ENCODE results near the gene AJM1.
"Not testable (repeated sequence)": the region's sequence is repeated elsewhere in the genome, so short reads cannot be mapped to it uniquely, and the experiment has no call there.

AJM1 gene

DNA sequence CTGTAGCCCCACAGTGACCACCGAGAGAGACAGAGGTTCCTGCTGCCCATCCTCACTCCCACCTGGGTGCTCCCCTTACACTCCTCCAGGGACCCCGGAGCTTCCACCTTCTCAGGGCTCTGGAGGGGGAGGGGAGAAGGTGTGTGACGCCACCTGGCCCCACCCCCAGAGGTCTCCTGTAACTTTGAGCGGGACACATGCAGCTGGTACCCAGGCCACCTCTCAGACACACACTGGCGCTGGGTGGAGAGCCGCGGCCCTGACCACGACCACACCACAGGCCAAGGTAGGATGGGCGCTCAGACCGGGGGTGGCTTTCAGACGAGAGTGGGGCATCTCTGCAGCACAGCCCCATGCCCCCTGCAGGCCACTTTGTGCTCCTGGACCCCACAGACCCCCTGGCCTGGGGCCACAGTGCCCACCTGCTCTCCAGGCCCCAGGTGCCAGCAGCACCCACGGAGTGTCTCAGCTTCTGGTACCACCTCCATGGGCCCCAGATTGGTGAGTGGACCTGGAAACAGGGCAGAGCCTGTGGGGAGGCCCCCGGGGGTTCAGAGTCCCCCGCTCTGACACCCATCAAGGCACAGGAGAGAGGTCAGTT is 14.4 kb downstream of the AJM1 start:
- peak; percentile 4 for DNase-seq

DNA sequence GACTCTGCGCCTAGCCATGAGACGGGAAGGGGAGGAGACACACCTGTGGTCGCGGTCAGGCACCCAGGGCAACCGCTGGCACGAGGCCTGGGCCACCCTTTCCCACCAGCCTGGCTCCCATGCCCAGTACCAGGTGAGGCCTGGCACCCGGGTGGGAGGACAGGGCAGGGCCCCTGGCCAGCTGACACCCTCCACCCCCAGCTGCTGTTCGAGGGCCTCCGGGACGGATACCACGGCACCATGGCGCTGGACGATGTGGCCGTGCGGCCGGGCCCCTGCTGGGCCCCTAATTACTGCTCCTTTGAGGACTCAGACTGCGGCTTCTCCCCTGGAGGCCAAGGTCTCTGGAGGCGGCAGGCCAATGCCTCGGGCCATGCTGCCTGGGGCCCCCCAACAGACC is 14.9 kb downstream of the AJM1 start:
- DNase-seq = peak; percentile 3

DNA sequence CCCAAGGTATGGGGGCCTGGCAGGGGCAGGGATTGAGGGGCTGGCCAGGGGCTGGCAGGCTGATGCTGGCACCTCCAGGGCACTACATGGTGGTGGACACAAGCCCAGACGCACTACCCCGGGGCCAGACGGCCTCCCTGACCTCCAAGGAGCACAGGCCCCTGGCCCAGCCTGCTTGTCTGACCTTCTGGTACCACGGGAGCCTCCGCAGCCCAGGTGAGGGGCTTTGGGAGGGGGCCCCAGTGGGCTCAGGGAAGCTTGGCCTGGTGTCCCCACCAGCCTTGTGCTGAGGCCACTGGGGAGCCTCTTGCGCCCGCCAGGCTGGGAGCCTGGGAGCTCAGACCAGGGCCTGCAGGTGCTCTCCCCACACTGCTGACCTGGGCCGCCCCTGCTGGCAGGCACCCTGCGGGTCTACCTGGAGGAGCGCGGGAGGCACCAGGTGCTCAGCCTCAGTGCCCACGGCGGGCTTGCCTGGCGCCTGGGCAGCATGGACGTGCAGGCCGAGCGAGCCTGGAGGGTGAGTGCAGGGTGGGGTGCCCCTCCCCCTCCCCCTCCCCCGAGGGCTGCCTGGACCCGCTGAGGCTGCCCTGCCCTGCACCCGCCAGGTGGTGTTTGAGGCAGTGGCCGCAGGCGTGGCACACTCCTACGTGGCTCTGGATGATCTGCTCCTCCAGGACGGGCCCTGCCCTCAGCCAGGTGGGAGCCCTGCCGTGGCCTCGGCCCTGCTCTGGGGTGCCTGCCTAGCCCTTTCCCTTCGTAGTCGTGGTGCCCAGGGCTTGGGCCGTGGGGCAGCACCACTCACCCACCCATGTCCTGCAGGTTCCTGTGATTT is 15.5 kb downstream of the AJM1 start:
- DNase-seq = peak; percentile 20

DNA sequence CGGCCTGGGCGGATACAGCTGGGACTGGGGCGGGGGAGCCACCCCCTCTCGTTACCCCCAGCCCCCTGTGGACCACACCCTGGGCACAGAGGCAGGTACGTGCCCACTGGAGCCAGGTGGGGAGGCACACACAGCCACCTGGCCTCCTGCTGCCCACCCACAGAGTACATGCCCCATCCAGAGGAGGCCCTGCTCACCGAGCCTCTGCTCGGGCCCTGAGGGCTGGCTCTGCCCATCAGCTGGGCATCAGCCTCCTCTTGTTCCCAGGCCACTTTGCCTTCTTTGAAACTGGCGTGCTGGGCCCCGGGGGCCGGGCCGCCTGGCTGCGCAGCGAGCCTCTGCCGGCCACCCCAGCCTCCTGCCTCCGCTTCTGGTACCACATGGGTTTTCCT is 16.2 kb downstream of the AJM1 start:
- no peak for DNase-seq

DNA sequence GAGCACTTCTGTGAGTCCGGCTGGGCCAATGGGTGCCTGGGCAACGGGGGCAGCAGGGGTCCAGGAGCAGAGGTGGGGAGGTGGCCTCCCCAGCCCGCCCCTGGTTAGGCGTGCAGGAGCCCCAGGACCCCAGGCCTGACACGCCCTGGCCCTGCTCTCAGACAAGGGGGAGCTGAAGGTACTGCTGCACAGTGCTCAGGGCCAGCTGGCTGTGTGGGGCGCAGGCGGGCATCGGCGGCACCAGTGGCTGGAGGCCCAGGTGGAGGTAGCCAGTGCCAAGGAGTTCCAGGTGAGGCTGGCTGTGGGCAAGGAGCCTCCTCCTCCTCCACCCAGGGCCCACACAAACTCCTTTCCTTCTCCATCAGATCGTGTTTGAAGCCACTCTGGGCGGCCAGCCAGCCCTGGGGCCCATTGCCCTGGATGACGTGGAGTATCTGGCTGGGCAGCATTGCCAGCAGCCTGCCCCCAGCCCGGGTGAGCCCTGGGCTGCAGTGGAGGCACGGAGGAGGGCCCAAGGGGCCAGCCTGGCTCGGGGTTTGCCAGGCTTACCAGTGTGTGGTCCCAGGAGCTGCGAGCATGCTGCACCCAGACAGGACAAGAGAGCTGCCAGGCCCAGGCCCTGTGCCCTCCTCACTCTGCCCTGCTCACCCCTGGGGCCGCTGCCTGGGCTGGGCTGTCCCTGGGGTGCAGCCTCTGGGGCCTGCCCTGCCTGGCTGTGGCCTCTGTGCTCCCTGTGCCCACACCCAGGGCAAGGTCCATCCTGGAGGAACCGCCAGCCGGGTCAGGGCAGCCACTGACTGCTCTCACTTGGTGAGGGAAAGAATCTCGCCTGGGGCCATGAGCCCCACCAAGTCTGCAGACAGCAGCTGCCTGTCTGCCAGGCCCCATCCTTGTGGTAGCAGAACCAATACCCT is 16.8 kb downstream of the AJM1 start:
- DNase-seq = peak; percentile 9

DNA sequence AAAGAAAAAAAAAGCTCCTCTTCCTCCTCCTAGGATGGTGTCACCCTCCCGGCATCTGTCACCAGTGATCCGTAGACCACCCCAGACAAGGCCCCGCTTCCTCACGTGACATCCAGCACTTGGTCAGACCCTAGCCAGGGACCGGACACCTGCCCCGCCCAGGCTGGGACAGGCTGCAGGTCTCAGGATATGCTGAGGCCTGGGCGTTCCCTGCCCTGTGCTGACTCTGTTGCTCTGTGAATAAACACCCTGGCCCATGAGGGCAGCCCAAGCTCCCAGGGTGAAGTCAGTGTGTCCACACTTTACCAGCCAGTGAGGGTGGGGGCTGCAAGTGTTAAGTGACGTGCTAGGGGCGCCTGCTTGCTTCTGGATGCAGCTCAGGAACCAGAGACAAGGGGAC is 18.3 kb downstream of the AJM1 start:
- DNase-seq = no peak

DNA sequence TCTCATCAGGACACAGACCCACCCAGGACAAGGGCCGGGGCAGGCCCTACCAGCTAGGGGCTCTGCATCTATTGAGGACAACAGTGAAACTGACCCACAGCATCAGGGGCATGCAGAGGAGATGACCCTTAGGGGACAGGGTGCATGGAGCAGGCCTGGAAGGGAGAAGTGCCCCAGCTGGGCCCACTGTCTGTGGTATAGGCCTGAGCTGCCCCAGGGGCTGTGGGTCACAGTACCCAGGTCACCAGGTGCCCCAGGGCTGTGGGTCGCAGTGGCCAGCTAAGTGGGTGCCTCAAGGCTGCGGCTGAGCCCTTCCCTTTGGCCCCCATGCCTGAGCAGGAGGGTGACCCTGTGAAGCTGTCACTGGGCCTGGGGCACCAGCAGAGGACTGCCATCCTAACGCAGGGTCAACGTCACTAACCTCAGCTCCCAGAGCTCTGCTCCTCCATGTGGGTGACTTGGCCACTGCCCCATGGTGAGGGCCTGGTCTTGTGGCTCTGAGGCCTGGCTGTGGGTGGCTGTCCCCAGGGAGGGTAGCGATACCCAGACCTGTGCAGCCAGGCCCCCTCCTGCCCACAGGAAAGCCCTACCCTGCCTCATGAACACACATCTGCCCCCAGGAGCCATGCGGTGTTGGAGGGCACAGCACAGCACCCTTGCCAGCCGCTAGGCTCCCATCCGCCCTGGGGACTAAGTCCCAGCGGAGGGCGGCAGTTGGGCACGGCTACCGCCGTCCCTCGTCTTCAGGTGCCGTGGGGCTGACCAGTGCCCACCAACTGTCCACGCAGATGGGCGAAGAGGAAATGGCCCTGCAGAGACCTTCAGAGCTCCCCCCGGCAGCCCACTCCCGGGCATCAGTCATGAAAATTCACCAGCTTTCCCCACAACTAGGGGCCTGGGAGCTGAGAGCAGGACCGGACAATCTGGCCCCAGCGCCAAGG is 18.9 kb downstream of the AJM1 start:
- DNase-seq = peak; percentile 5

DNA sequence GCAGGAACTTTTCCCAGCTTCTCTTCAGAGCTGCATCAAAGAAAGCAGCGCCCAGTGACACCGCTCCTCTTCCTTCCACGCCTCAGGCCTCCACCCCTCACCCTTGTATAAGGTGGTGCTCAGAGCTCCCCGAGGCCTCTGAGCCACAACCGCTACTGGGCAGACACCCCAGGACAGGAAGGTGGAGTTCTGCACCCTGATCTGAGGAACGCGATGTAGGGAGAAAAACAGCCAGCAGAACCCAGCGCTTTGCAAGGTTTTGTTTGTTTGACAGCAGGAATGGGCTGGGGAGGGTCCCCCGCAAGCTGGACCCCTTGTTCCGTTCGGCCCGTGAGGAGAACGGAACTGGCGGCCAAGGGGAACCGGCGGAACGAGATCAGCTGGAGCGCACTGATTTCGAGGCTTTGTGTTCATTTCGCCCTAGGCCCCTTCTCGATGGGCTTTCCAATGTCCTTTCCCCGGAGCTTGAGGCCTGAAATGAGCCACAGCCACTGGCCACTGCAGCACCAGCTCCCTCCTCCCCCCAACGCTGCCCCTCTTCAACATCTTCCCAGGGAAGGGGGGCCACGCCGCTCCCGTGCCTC is 19.7 kb downstream of the AJM1 start:
- no peak for DNase-seq

DNA sequence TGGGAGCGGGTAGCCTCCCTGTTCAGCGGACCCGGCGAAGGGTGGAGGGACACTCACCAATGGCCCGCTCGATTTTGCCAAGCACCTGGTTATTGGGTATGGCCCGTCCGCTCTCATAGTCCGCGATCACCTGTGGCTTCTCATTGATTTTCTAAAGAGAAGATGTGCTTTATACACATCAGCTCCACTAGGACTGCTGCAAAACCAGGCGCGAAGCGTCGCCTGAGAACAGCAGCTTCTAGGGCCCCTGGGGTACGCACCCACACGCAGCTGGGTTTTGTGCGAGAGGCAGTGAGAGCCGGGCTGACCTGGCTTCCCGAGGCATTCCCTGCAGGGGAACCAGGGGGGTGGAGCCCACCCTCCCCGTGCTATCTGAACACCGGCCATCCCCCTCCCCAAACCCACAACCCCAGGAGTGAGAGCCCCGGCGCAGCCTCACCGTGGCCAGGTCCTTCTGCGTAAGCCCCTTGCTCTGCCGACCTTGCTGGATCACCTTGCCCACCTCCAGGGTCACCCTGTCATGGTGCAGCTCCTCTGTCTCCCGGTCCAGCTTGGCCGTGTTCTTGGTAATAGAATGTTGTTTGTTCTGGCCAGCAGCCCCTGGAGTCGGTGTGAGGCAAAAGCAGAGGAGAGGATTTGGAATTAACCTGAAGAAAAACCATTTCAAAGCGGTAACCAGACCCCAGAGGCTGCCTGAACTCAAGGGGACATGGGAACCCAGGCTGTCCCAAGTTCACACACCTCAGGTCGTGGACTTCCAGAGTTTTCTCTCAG is 20.8 kb downstream of the AJM1 start:
- DNase-seq = no peak

DNA sequence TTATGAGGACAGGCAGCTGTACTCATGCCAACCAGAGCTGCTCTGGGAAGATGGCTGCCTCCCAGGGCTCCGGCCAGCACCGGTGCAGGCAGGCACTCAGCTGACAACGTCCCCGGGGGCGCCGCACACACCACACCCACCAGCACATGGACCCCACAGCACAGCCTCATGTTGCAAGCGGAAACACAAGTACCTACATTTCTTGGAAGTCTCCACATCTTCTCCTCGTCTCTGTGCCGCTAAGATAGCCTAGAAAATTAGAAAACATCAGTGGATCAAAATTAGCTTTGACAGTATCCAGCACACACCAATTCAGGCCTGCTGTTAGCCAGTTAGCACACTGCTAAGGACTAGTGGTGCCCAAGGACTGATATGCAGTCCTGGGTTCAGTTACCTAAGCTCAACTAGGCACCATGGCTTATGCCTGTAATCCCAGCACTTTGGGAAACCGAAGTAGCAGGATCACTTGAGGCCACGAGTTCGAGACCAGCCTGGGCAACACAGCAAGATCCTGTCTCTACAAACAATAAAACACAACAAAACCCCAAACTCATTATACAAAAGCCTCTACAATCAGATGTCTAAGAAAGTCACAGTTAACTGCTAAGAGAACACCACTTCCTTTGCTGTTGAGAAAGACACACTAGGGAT is 21.5 kb downstream of the AJM1 start:
- DNase-seq = no peak

DNA sequence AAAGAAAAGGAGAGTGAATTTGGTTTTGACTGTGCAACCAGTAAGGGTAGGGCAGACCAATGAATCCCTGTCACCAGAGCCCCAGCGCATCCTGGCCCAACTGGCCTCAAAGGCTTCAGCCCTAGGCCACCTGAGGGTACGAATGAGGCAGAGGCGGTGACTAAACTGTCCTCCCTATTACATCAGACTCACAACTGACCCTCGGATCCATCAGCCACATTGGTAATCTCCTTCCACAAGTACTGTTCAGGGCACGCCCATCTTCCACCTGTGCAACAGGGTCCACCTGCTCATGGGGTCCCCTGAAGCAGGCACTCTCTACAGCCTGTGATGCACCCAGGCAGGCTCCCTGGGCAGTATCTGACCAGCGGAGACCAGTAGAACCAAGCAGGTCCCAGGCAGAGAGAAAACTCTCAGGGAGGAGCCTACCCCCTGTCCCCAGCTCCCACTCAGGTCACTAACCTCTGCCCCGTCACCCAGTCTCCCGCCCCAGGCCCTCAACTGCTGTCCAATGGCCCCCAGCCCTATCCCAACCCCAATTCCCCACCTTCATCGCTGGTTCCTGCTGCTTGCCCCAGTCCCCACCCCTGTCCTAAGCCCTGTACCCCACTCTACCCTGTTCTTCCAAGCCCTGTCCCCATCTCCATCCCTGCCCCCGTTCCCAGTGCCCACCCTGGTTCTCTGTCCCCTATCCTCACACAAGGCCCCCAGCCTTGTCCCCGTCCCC is 22.9 kb downstream of the AJM1 start:
- DNase-seq = no peak

DNA sequence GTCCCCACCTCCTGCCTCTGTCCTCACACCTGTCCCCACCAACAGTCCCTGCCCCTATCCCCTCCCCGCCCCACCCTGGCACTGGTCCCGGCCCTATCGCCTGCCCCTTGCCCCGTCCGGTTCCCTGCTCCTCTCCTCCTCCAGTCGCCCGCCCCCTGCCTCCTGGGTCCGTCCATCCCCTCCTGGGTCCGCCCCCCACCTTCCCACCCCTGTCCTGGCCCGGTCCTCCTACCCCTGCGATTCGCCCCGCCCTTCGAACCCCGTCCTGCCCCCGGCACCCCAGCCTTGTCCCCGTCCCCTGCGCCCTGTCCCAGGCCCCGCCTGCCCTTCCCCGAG is 23.5 kb downstream of the AJM1 start:
- DNase-seq = no peak

DNA sequence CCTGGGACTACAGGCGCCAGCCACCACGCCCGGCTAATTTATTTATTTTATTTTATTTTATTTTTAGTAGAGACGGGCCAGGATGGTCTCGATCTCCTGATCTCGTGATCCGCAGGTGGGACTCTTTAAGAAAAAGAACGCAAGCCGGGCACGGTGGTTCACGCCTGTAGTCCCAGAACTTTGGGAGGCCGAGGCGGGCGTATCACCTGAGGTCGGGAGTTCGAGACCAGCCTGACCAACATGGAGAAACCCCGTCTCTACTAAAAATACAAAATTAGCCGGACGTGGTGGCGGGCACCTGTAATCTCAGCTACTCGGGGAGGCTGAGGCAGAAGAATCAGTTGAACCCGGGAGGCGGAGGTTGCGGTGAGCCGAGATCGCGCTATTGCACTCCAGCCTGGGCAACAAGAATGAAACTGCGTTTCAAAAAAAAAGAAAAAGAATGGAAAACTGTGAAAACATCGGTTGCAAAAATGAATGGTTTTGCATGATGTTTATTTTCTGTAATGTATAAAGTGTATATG is 24.7 kb downstream of the AJM1 start:
- DNase-seq = not testable (repeated sequence)

DNA sequence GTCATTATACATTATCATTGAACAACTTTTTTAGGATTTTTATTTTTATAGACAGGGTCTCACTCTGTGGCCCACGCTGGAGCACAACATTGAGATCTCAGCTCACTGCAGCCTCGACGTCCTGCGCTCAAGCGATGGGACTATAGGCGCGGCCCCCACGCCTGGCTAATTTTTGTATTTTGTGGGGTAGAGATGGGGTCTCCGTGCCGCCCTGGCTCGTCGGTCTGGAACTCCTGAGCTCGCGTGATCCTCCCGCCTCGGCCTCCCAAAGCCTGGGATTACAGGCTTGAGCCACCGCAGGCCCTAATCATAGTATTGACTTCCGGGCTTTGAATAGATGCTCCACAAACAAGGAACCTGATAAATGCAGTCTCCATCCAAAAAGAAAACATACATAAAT is 25.2 kb downstream of the AJM1 start:
- no peak for DNase-seq

DNA sequence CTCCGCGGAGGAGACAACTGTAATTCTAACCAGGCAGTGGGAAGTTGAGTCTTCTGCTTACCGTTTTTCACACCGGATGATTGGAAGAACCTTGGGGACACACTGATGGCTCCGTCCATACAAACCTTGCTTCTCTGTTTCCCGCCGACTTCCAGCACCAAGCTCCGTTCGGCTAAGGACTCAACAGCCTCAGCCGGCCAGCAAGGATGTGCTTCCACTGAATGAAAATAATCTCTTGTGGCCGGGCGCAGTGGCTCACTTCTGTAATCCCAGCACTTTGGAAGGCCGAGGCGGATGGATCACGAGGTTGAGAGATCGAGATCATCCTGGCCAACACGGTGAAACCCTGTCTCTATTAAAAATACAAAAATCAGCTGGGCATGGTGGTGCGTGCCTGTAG is 25.6 kb downstream of the AJM1 start:
- no peak for DNase-seq

DNA sequence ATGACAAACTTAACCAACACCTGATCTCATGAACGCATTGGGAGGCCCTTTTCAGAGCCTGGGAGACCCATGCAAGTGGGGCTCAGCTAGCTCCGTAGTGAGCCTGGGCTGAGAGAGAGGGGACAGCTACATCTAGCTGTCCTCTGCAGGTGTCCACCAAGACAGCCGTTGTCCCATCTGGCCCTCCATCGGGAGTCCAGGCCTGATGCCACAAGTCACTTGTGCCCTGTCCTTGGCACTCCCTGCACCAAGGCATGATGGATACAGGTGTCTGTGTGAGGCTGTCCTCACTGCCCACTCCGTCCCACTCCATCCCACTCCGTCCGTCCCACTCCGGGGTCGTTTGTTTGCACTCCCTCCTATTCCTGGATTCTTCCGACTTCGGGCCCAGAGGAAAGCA is 26.4 kb downstream of the AJM1 start:
- DNase-seq = no peak

DNA sequence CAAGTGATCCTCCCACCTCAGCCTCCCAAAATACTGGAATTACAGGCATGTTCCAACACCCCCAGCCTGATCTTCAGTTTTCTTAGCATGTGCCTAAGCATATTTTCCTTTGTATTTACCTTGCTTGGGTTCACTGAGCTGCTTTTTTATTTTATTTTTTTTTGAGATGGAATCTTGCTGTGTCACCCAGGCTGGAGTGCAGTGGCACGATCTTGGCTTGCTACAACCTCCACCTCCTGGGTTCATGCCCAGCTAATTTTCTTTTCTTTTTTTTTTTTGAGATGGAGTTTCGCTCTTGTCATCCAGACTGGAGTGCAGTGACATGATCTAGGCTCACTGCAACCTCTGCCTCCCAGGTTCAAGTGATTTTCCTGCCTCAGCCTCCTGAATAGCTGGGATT is 27.3 kb downstream of the AJM1 start:
- DNase-seq = not testable (repeated sequence)

DNA sequence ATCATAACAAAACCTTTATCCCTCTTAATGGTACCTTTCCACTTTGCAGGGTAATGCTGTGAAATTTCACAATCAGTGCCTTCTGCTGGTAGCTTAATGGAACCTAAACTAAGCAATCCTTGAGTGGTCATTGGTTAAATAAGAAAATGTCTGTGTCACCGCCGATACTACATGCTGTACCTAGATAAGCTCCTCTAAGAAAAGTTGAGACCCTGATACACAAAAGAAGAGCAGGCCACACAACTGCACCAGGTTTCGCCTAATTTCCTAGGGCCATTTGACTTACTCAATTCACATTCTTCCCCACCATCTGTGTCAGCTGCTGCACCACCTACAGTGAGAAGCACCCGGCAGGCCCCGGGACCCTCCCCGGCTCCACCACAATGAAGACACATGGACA is 32.9 kb downstream of the AJM1 start:
- no peak for DNase-seq

DNA sequence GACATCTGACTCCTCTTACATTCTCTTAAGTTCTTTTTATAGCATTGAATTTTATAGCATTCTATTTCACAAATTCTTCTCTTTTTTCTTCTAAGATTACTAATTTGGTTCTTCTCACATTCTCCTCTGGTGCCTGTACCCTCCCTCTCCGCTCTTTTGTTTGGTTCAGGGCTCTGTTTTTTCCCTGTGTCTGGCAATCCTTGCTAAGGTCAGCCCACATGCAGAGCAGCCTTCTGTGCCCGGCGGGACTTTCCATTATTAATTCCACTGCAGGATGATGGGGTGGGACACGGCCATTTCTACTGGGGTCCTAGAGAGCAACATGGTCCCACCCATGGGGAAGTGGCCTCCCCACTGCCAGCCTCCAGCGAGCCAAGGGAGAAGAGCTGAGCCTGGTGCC is 34.2 kb downstream of the AJM1 start:
- DNase-seq = no peak

DNA sequence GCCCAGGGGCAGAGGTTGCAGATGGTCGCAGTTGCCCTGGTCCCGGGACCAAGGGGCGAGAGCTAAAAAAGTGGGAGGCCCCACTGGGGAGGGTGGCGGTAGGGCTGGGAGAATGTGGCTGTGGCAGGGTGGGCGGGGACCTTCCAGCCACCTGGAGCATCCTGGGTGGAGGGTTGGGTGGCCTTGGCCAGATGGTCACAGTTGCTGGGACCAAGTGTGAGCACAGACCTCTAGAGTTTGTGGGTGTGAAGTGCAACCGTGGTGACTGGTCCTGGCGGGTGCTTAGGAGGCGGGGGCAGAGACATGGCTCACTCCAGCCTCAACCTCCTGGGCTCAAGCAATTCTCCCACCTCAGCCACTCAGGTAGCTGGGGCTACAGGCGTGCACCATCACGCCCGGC is 38.4 kb downstream of the AJM1 start:
- no peak for DNase-seq
